Liver (tissue), 9 donors: ENCODE data around the gene GULP1. TPM values are rescaled to one million over a fixed set of nuclear protein-coding genes. Genes with fewer than 3 reads are reported as not detected.

Experiments used
- DNase-seq: peaks from one replicate; pipeline ENCODE4 v3.0.0-alpha.2; 2017; ENCODE audit warnings: low spot score
- H3K27ac ChIP-seq, 2 donors: one replicate each; pipeline ENCODE4 v1.7.0; 2013; ENCODE audit warnings: inconsistent platforms in 2 of 2, low read length in 2 of 2, control low read depth in 1 of 2, low read depth in 1 of 2, mild to moderate bottlenecking in 1 of 2
- H3K27me3 ChIP-seq, 4 donors: one replicate each; pipeline versions ENCODE4 v1.6.1 to v1.7.0; 2013; ENCODE audit warnings: low read length in 3 of 4, inconsistent platforms in 1 of 4, mild to moderate bottlenecking in 1 of 4, moderate library complexity in 1 of 4; ENCODE audit not compliant: control insufficient read depth in 4 of 4, insufficient read depth in 4 of 4
- H3K36me3 ChIP-seq, 4 donors: one replicate each; pipeline versions ENCODE4 v1.6.1 to v1.7.0; 2013; ENCODE audit warnings: low read length in 3 of 4, mild to moderate bottlenecking in 3 of 4, low read depth in 1 of 4, moderate library complexity in 1 of 4; ENCODE audit not compliant: control insufficient read depth in 4 of 4, insufficient read depth in 3 of 4
- H3K4me1 ChIP-seq, 4 donors: one replicate each; pipeline versions ENCODE4 v1.6.1 to v1.7.0; 2013; ENCODE audit warnings: low read length in 3 of 4, mild to moderate bottlenecking in 3 of 4, moderate library complexity in 1 of 4; ENCODE audit not compliant: control insufficient read depth in 4 of 4, insufficient read depth in 4 of 4
- H3K4me3 ChIP-seq, 3 donors: one replicate each; pipeline versions ENCODE4 v1.6.1 to v1.7.0; 2013; ENCODE audit warnings: low read length in 3 of 3, control low read depth in 1 of 3, low read depth in 1 of 3, mild to moderate bottlenecking in 1 of 3
- H3K9ac ChIP-seq, 2 donors: one replicate each; pipeline ENCODE4 v1.7.0; 2013; ENCODE audit warnings: low read length in 2 of 2, mild to moderate bottlenecking in 2 of 2, moderate library complexity in 2 of 2, control low read depth in 1 of 2, low read depth in 1 of 2
- H3K9me3 ChIP-seq, 4 donors: one replicate each; pipeline versions ENCODE4 v1.6.1 to v1.7.0; 2013; ENCODE audit warnings: low read length in 3 of 4; ENCODE audit not compliant: control insufficient read depth in 4 of 4
- ATF3 ChIP-seq: IDR thresholded peaks from 2 replicates; pipeline ENCODE4 v1.6.1; 2016; ENCODE audit warnings: antibody characterized with exemption
- CTCF ChIP-seq: fragments of 150-350 bp; IDR thresholded peaks from 2 replicates; pipeline ENCODE4 v1.5.1; 2017; ENCODE audit warnings: improper control_type of control experiment, low read depth, low read length; ENCODE audit not compliant: missing input control
- EGR1 ChIP-seq, 2 donors: IDR thresholded peaks; 2 replicates each; pipeline ENCODE4 v1.6.1; 2016 to 2018; ENCODE audit warnings: antibody characterized with exemption in 2 of 2, low read depth in 2 of 2
- GABPA ChIP-seq, 2 donors: IDR thresholded peaks in 1 of 2; conservative IDR thresholded peaks in 1 of 2; 2 replicates each; pipeline ENCODE4 v1.6.1; 2016; ENCODE audit warnings: antibody characterized with exemption in 2 of 2, mild to moderate bottlenecking in 1 of 2, moderate library complexity in 1 of 2
- HNF4A ChIP-seq, 2 donors: conservative IDR thresholded peaks; 2 replicates each; pipeline ENCODE4 v1.6.1; 2016; ENCODE audit warnings: antibody characterized with exemption in 2 of 2, mild to moderate bottlenecking in 2 of 2
- HNF4G ChIP-seq: IDR thresholded peaks from 2 replicates; pipeline ENCODE4 v1.6.1; 2016; ENCODE audit warnings: antibody characterized with exemption
- JUND ChIP-seq, 2 donors: IDR thresholded peaks; 2 replicates each; pipeline ENCODE4 v1.6.1; 2016; ENCODE audit warnings: antibody characterized with exemption in 2 of 2
- MAX ChIP-seq: IDR thresholded peaks from 2 replicates; pipeline ENCODE4 v1.6.1; 2016; ENCODE audit warnings: antibody characterized with exemption
- RAD21 ChIP-seq, 2 donors: IDR thresholded peaks; 2 replicates each; pipeline ENCODE4 v1.6.1; 2016; ENCODE audit warnings: antibody characterized with exemption in 2 of 2, mild to moderate bottlenecking in 2 of 2
- REST ChIP-seq: IDR thresholded peaks from 2 replicates; pipeline ENCODE4 v1.6.1; 2016; ENCODE audit warnings: antibody characterized with exemption, mild to moderate bottlenecking
- SP1 ChIP-seq: IDR thresholded peaks from 2 replicates; pipeline ENCODE4 v1.6.1; 2018; ENCODE audit warnings: antibody characterized with exemption, mild to moderate bottlenecking
- TAF1 ChIP-seq: conservative IDR thresholded peaks from 2 replicates; pipeline ENCODE4 v1.6.1; 2016; ENCODE audit warnings: antibody characterized with exemption, mild to moderate bottlenecking
- YY1 ChIP-seq: IDR thresholded peaks from 2 replicates; pipeline ENCODE4 v1.6.1; 2016; ENCODE audit warnings: antibody characterized with exemption, mild to moderate bottlenecking
- WGBS: extraction: QIAGEN DNeasy Blood & Tissue Kit; methylation state at CpG from one replicate; pipeline ENCODE4 v1.1.7; 2013; 5-methylcytosine and 5-hydroxymethylcytosine counted together
- polyA plus RNA-seq, 2 donors: library from polyadenylated mRNA; stranded (reverse) in 1 of 2; unstranded in 1 of 2; fragments of 200-250 nt in 1 of 2; fragments of >200 nt in 1 of 2; fragmentation: Nextera tagmentation in 1 of 2; extraction: Ambion mirVana in 1 of 2; gene quantifications; one replicate each; pipeline versions ENCODE4 v1.2.1 to v1.2.3, GENCODE V29; 2013 to 2015
- total RNA-seq, 2 donors: library from RNA; depleted of rRNA; stranded (reverse); fragments of >200 nt; gene quantifications; one replicate each; pipeline ENCODE4 v1.2.3, GENCODE V29; 2014
- donor health status: healthy.
- donor health status: healthy.
- donor health status: healthy.
- donor health status: healthy.
- donor health status: healthy.

The GULP1 gene
- total and polyA plus RNA-seq, 4 donors = 0.53 to 6.9 (median 0.89) TPM

GRCh38 chr2:188588235-188588634 is 296.6 kb downstream of the GULP1 start:
- no peak overlapping the region for H3K9ac ChIP-seq
- H3K27ac ChIP-seq = no peak overlapping the region
- H3K36me3 ChIP-seq = no peaks in the 10 kb centered on the region
- H3K27me3 ChIP-seq = no peaks in the 10 kb centered on the region
- no peak overlapping the region for H3K4me3 ChIP-seq
- no peaks in the 10 kb centered on the region for H3K4me1 ChIP-seq
- DNase-seq = no peak
- no peaks in the 10 kb centered on the region for H3K9me3 ChIP-seq
- no peak for TF ChIP-seq YY1
- TF ChIP-seq GABPA (IDR thresholded peaks at IDR 0.05 in 1 of 2, conservative IDR thresholded peaks at IDR 0.05 in 1 of 2) = no peak
- TF ChIP-seq CTCF = no peak
- TF ChIP-seq MAX = no peak
- no peak for TF ChIP-seq HNF4A (conservative IDR thresholded peaks at IDR 0.05)
- TF ChIP-seq SP1 = no peak

- DNase-seq = no peak
- no peak for TF ChIP-seq CTCF
- no peak for TF ChIP-seq RAD21 (IDR thresholded peaks at IDR 0.05)
- Histone ChIP-seq H3K27me3 (no peaks in the 10 kb centered on the region), H3K9me3 (no peaks in the 10 kb centered on the region), H3K36me3 (no peaks in the 10 kb centered on the region), H3K9ac (no peak overlapping the region), H3K27ac (no peak overlapping the region), H3K4me3 (no peak overlapping the region), H3K4me1 (no peaks in the 10 kb centered on the region)
- WGBS = 88% methylated on average over 1 of the region's 1 CpG
These were observed 304.4 kb downstream of the GULP1 start for GRCh38 chr2:188596054-188596453.

- Histone ChIP-seq H3K27ac (no peak overlapping the region), H3K4me3 (no peak overlapping the region), H3K36me3 (no peaks in the 10 kb centered on the region), H3K4me1 (no peaks in the 10 kb centered on the region), H3K9me3 (no peaks in the 10 kb centered on the region), H3K27me3 (no peaks in the 10 kb centered on the region), H3K9ac (no peak overlapping the region)
- DNase-seq = no peak
- 81% methylated on average over 1 of the region's 1 CpG for WGBS
- peak in 1 of 2 donors; percentile 17 for TF ChIP-seq JUND (IDR thresholded peaks at IDR 0.05)
- no peak for TF ChIP-seq CTCF
- TF ChIP-seq HNF4G = peak; percentile 61
- TF ChIP-seq TAF1 = no peak
- TF ChIP-seq ATF3 = no peak
- TF ChIP-seq REST = no peak
- no peak for TF ChIP-seq MAX
- TF ChIP-seq EGR1 (IDR thresholded peaks at IDR 0.05; ENCODE audit: low read depth in 2 of 2) = no peak
- TF ChIP-seq HNF4A (conservative IDR thresholded peaks at IDR 0.05) = peak; percentile 71 to 74
- TF ChIP-seq YY1 = no peak
- TF ChIP-seq SP1 = peak; percentile 41
- no peak for TF ChIP-seq GABPA (IDR thresholded peaks at IDR 0.05 in 1 of 2, conservative IDR thresholded peaks at IDR 0.05 in 1 of 2)
These were observed 306.9 kb downstream of the GULP1 start for GRCh38 chr2:188598551-188598950.
